ENCODE measurements around the gene SMIM45.
A peak's percentile ranks its signal among the peaks of the same experiment; 100 is the strongest.

SMIM45 gene

GRCh38 chr22:41913842-41914534 is 38.0 kb upstream of the SMIM45 start:
- H3K36me3 ChIP-seq (replicated peaks; ENCODE audit: insufficient read depth, low read length) = no peaks in the 10 kb centered on the region
- no peak overlapping the region for H3K4me2 ChIP-seq (ENCODE audit: low read depth, low read length)
- no peaks in the 10 kb centered on the region for H4K20me1 ChIP-seq (ENCODE audit: insufficient read depth, low read length)
- no peaks in the 10 kb centered on the region for H3F3A ChIP-seq (ENCODE audit: insufficient read depth, low read length)
- no peaks in the 10 kb centered on the region for H3K9me2 ChIP-seq (replicated peaks; ENCODE audit: insufficient read depth, low read length)
- H3K9me3 ChIP-seq (replicated peaks; ENCODE audit: insufficient read depth, low read length) = no peaks in the 10 kb centered on the region
- no peak overlapping the region for H2AFZ ChIP-seq (ENCODE audit: low read length)
- no peak for TF ChIP-seq EZH2phosphoT487 (IDR thresholded peaks at IDR 0.05; ENCODE audit: low read length)
- TF ChIP-seq CTCF (IDR thresholded peaks at IDR 0.05; ENCODE audit: low read length) = no peak
- no peak for TF ChIP-seq EZH2 (optimal IDR thresholded peaks at IDR 0.05; ENCODE audit: low read depth, low read length)
- peaks cover 2% of the 10 kb centered on the region for H3K4me1 ChIP-seq (ENCODE audit: low read length)
- peaks cover 56% of the 10 kb centered on the region for H3K27me3 ChIP-seq (replicated peaks; ENCODE audit: insufficient read depth, low read length)
- no peak for DNase-seq
- H3K4me3 ChIP-seq (ENCODE audit: low read length) = no peak overlapping the region
- no peak overlapping the region for H3K9ac ChIP-seq (ENCODE audit: low read length)
- no peaks in the 10 kb centered on the region for H3K79me2 ChIP-seq (ENCODE audit: low read length)
- H3K27ac ChIP-seq (ENCODE audit: low read length) = no peak overlapping the region

- no peak overlapping the region for H3K9ac ChIP-seq (ENCODE audit: low read length)
- H3K4me1 ChIP-seq (ENCODE audit: low read length) = peaks cover 5% of the 10 kb centered on the region; the same call in 1 of the 2 replicates
- H3K4me3 ChIP-seq (ENCODE audit: low read length) = peak overlapping the region; percentile 46; the same call in 1 of the 2 replicates
- no peak for DNase-seq
- no peaks in the 10 kb centered on the region for H3F3A ChIP-seq (ENCODE audit: insufficient read depth, low read length)
- H3K27ac ChIP-seq (ENCODE audit: low read length) = no peak overlapping the region
- no peak overlapping the region for H2AFZ ChIP-seq (ENCODE audit: low read length)
- peaks cover 53% of the 10 kb centered on the region for H3K27me3 ChIP-seq (replicated peaks; ENCODE audit: insufficient read depth, low read length)
- no peaks in the 10 kb centered on the region for H4K20me1 ChIP-seq (ENCODE audit: insufficient read depth, low read length)
- H3K36me3 ChIP-seq (replicated peaks; ENCODE audit: insufficient read depth, low read length) = no peaks in the 10 kb centered on the region
- no peaks in the 10 kb centered on the region for H3K9me2 ChIP-seq (replicated peaks; ENCODE audit: insufficient read depth, low read length)
- H3K4me2 ChIP-seq (ENCODE audit: low read depth, low read length) = peak overlapping the region; percentile 43; the same call in 1 of the 2 replicates
- H3K79me2 ChIP-seq (ENCODE audit: low read length) = no peaks in the 10 kb centered on the region
- H3K9me3 ChIP-seq (replicated peaks; ENCODE audit: insufficient read depth, low read length) = no peaks in the 10 kb centered on the region
- no peak for TF ChIP-seq EZH2phosphoT487 (IDR thresholded peaks at IDR 0.05; ENCODE audit: low read length)
- no peak for TF ChIP-seq EZH2 (optimal IDR thresholded peaks at IDR 0.05; ENCODE audit: low read depth, low read length)
- no peak for TF ChIP-seq CTCF (IDR thresholded peaks at IDR 0.05; ENCODE audit: low read length)
Observed at GRCh38 chr22:41914611-41915034, 37.3 kb upstream of the SMIM45 start.

- Histone ChIP-seq H3K4me1 (ENCODE audit: low read length) (peaks cover 7% of the 10 kb centered on the region; the same call in 1 of the 2 replicates), H3K9me3 (replicated peaks; ENCODE audit: insufficient read depth, low read length) (no peaks in the 10 kb centered on the region), H3K36me3 (replicated peaks; ENCODE audit: insufficient read depth, low read length) (no peaks in the 10 kb centered on the region), H2AFZ (ENCODE audit: low read length) (0 out of 2 replicates have a peak within 1 kb of the TSS, but pooled peaks have one; percentile 65), H3K27ac (ENCODE audit: low read length) (no peak within 1 kb of the TSS), H3K79me2 (ENCODE audit: low read length) (no peaks in the 10 kb centered on the region), H3K4me3 (ENCODE audit: low read length) (peak within 1 kb of the TSS; percentile 46), H4K20me1 (ENCODE audit: insufficient read depth, low read length) (no peaks in the 10 kb centered on the region), H3K9me2 (replicated peaks; ENCODE audit: insufficient read depth, low read length) (no peaks in the 10 kb centered on the region), H3F3A (ENCODE audit: insufficient read depth, low read length) (no peaks in the 10 kb centered on the region), H3K9ac (ENCODE audit: low read length) (peak within 1 kb of the TSS; percentile 35; the same call in 1 of the 2 replicates), H3K27me3 (replicated peaks; ENCODE audit: insufficient read depth, low read length) (peaks cover 52% of the 10 kb centered on the region), H3K4me2 (ENCODE audit: low read depth, low read length) (peak within 1 kb of the TSS; percentile 76; the same call in 1 of the 2 replicates)
- DNase-seq = peak; percentile 42
- TF ChIP-seq CTCF (IDR thresholded peaks at IDR 0.05; ENCODE audit: low read length) (no peak), EZH2phosphoT487 (IDR thresholded peaks at IDR 0.05; ENCODE audit: low read length) (no peak), EZH2 (optimal IDR thresholded peaks at IDR 0.05; ENCODE audit: low read depth, low read length) (no peak)
Observed at GRCh38 chr22:41915035-41915785, 36.7 kb upstream of the SMIM45 start, which contains the start of gene SHISA8. Gene SHISA8, minus strand, starts transcription at chr22:41915074. Its CDS starts 407 bp downstream, at chr22:41914667.
